IMR-90 (cell line): Measurements from ENCODE around the gene MYADML2.

Experiments
- FOS ChIP-seq: fragments of 150-350 bp; IDR thresholded peaks from 2 replicates; pipeline ENCODE4 v1.6.1; 2016; ENCODE audit warnings: low read depth, low read length
- RAD21 ChIP-seq: IDR thresholded peaks from 2 replicates; pipeline ENCODE4 v1.6.1; 2012; ENCODE audit warnings: low read length, improper control_type of control experiment
- TF ChIP-seq, protein P1 (sequence below): conservative IDR thresholded peaks from 2 replicates; pipeline ENCODE4 v1.5.1; 2012; ENCODE audit warnings: mild to moderate bottlenecking, low read depth, low read length, improper control_type of control experiment
- TF ChIP-seq, protein P2 (sequence below): fragments of 150-350 bp; IDR thresholded peaks from 2 replicates; pipeline ENCODE4 v1.6.1; 2017; ENCODE audit warnings: mild to moderate bottlenecking, antibody characterized with exemption, low read length, low read depth

DNA sequence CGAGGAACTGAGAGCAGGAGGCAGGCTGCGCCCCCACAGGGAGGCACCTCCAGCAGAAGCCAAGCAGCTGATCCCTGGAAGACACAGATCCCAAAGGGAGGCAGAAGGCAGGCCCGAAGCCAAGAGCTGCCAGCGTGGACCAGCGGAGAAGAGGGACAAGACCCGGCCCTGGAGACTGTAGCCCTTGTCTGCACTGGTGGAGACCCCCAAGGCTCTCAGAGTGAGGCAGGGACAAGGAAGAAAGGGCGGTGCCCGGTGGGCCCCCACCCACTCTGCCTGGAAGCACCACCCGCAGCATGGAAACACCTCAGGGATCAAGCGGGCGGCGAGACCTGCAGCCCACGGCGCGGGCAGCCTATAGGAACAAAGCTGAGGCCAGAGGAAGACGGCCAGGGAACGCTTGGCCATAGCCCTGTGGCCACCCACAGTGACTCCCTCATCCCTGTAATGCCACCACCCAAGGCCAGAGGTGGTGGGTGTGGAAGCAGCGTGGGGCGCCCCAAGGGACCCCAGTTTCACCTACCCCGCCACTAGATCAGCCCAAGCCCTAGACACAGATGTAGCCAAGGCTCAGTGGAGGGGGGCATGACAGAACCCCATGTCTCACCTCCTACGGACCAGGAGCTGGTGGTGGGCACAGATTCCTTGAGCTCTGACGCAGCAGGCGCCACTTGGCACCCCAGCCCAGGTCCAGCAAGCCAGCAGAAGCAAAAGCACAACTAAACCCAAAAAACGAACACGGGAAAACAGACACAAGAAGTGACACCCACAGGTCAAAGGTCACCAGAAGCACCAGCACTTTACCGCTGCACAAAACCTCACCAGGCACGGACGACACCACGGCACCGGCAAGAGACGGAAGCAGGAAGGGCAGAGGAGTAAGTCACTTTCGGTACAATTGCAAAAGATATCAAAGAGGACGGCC lies 26.2 kb downstream of the MYADML2 start:
- TF ChIP-seq, protein P1, sequence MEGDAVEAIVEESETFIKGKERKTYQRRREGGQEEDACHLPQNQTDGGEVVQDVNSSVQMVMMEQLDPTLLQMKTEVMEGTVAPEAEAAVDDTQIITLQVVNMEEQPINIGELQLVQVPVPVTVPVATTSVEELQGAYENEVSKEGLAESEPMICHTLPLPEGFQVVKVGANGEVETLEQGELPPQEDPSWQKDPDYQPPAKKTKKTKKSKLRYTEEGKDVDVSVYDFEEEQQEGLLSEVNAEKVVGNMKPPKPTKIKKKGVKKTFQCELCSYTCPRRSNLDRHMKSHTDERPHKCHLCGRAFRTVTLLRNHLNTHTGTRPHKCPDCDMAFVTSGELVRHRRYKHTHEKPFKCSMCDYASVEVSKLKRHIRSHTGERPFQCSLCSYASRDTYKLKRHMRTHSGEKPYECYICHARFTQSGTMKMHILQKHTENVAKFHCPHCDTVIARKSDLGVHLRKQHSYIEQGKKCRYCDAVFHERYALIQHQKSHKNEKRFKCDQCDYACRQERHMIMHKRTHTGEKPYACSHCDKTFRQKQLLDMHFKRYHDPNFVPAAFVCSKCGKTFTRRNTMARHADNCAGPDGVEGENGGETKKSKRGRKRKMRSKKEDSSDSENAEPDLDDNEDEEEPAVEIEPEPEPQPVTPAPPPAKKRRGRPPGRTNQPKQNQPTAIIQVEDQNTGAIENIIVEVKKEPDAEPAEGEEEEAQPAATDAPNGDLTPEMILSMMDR, result no peak
- TF ChIP-seq, protein P2, sequence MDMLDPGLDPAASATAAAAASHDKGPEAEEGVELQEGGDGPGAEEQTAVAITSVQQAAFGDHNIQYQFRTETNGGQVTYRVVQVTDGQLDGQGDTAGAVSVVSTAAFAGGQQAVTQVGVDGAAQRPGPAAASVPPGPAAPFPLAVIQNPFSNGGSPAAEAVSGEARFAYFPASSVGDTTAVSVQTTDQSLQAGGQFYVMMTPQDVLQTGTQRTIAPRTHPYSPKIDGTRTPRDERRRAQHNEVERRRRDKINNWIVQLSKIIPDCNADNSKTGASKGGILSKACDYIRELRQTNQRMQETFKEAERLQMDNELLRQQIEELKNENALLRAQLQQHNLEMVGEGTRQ, result no peak
- TF ChIP-seq RAD21 (no peak), FOS (no peak)
